A673 (cell line): Measurements from ENCODE around the gene TYSND1.

ENCODE experiments used
- EZH2 ChIP-seq: fragments of 200-600 bp; sonication (generic); IDR thresholded peaks from 2 replicates; pipeline ENCODE4 v1.6.1; 2017; ENCODE audit warnings: borderline replicate concordance, low read depth, mild to moderate bottlenecking, mixed read lengths, antibody characterized with exemption, low read length; ENCODE audit not compliant: poor library complexity, severe bottlenecking
- TF ChIP-seq, protein P1 (sequence below): fragments of 300-800, 200-600 bp; sonication (generic); conservative IDR thresholded peaks from 2 replicates; pipeline ENCODE4 v1.5.1; 2017; ENCODE audit warnings: low read depth, mild to moderate bottlenecking, antibody characterized with exemption, low read length, moderate library complexity, mixed read lengths

DNA sequence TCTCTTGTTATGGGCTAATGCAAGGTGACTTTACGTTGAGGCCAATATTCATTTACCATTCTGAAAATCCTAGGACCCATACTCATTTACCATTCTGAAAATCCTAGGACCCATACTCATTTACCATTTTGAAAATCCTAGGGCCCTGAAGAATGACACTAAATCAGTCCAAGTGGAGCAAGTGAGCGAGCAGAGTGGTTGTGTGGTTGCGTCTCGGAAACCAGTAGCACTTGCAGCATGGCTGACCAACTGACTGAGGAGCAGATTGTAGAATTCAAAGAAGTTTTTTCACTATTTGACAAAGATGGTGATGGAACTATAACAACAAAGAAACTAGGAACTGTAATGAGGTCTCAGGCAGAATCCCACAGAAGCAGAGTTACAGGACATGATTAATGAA lies 16.9 kb upstream of the TYSND1 start:
- TF ChIP-seq, protein P1, sequence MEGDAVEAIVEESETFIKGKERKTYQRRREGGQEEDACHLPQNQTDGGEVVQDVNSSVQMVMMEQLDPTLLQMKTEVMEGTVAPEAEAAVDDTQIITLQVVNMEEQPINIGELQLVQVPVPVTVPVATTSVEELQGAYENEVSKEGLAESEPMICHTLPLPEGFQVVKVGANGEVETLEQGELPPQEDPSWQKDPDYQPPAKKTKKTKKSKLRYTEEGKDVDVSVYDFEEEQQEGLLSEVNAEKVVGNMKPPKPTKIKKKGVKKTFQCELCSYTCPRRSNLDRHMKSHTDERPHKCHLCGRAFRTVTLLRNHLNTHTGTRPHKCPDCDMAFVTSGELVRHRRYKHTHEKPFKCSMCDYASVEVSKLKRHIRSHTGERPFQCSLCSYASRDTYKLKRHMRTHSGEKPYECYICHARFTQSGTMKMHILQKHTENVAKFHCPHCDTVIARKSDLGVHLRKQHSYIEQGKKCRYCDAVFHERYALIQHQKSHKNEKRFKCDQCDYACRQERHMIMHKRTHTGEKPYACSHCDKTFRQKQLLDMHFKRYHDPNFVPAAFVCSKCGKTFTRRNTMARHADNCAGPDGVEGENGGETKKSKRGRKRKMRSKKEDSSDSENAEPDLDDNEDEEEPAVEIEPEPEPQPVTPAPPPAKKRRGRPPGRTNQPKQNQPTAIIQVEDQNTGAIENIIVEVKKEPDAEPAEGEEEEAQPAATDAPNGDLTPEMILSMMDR: no peak
- no peak for TF ChIP-seq EZH2
